ENCODE measurements around the gene SCNN1G.

- TF ChIP-seq, protein P1, sequence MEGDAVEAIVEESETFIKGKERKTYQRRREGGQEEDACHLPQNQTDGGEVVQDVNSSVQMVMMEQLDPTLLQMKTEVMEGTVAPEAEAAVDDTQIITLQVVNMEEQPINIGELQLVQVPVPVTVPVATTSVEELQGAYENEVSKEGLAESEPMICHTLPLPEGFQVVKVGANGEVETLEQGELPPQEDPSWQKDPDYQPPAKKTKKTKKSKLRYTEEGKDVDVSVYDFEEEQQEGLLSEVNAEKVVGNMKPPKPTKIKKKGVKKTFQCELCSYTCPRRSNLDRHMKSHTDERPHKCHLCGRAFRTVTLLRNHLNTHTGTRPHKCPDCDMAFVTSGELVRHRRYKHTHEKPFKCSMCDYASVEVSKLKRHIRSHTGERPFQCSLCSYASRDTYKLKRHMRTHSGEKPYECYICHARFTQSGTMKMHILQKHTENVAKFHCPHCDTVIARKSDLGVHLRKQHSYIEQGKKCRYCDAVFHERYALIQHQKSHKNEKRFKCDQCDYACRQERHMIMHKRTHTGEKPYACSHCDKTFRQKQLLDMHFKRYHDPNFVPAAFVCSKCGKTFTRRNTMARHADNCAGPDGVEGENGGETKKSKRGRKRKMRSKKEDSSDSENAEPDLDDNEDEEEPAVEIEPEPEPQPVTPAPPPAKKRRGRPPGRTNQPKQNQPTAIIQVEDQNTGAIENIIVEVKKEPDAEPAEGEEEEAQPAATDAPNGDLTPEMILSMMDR (IDR thresholded peaks at IDR 0.05), result no peak
- TF ChIP-seq POLR2AphosphoS5 (IDR thresholded peaks at IDR 0.05) (no peak), EP300 (IDR thresholded peaks at IDR 0.05; ENCODE audit: low read depth) (no peak), POLR2A (IDR thresholded peaks at IDR 0.05) (no peak)
Measured at GRCh38 chr16:23207485-23207884, 24.9 kb downstream of the SCNN1G start.

Data from transverse colon (tissue), 4 donors.